Measurements from ENCODE around the gene XCL2. TPM values are rescaled to one million over a fixed set of nuclear protein-coding genes. Genes with fewer than 3 reads are reported as not detected.
"Not testable (repeated sequence)": the region's sequence is repeated elsewhere in the genome, so short reads cannot be mapped to it uniquely, and the experiment has no call there.

XCL2 gene, protein sequence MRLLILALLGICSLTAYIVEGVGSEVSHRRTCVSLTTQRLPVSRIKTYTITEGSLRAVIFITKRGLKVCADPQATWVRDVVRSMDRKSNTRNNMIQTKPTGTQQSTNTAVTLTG
- total RNA-seq (2012; rRNA removed), result not detected in 2 replicates
- polyA plus RNA-seq (2012; rRNA removed), result not detected in 2 replicates
- polyA plus RNA-seq (2012; cell fraction: cytosol; rRNA removed), result not detected in 2 replicates
- polyA plus RNA-seq (2012; cell fraction: nucleus; rRNA removed; ENCODE audit: low replicate concordance), result not detected in 2 replicates
- Bru-seq, nascent RNA, result not detected
- BruChase-seq, experiment 1, labeled RNA remaining after a 6-hour chase, result not detected
- not detected for BruChase-seq, experiment 2, labeled RNA remaining after a 2-hour chase
- long read RNA-seq, result 0 reads

DNA sequence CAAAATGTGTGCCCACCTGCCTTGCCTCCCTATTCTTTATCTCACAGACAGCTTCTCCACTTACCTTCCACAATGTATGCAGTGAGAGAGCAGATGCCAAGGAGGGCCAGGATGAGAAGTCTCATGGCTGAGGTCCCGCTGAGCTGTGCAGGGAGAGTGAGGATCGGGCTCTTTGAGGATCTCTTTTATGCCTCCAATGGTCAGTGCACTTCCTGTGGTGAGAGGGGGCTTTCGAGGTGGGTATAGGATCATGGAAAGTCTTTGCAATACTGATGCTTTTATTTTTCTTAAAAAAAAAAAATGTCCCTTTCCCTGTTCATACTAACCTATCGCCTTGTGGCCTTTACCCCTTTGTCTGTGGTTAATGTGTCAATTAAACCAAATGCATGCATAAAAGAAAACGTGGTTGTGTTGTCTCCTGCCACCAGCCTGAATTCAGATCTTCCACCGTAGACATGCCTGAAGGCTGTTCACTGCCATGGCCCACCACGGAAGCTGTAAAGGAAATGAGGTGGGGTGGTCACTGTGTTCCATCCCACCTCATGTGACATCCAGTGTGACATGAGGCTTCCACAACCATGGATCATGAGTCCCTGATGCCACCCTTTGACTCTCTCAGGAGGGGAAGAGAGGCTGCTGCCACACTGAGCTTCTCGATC is at the start of gene XCL2:
XCL2 (minus strand) TSS at position 158 of the 659 bp plus-strand sequence; CDS start at position 125, 33 bp downstream.
- in situ Hi-C loops (cut with MboI; ENCODE audit: low sequenced_read_pairs); BruUV-seq (replicated peaks); H3K79me1 ChIP-seq (ENCODE audit: low read depth in 1 of 2, low read length in 2 of 2); H3K56ac ChIP-seq (ENCODE audit: extremely low read depth, insufficient read depth, low read length); H2AFZ ChIP-seq (replicated peaks; ENCODE audit: low read length, poor library complexity); ATAC-seq (ENCODE audit: low read depth); H2BK120ac ChIP-seq (ENCODE audit: low read depth, low read length); H3K4ac ChIP-seq (ENCODE audit: low read depth, low read length); dilution Hi-C loops (cut with HindIII; ENCODE audit: low sequenced_read_pairs, unreplicated experiment); H2AK9ac ChIP-seq (replicated peaks; ENCODE audit: low read depth, low read length, poor library complexity); H3K27ac ChIP-seq (ENCODE audit: insufficient read depth, low read length); H3K9me1 ChIP-seq (ENCODE audit: insufficient read depth, low read length); H3K36me3 ChIP-seq (ENCODE audit: control insufficient read depth, insufficient read depth, low read length); H3K9ac ChIP-seq (ENCODE audit: low read depth, low read length); H3K9me3 ChIP-seq (ENCODE audit: control insufficient read depth, insufficient read depth, low read length); H4K91ac ChIP-seq (ENCODE audit: insufficient read depth, low read depth, low read length); H4K20me1 ChIP-seq (ENCODE audit: insufficient read depth, low read length); H3K14ac ChIP-seq (replicated peaks; ENCODE audit: low read depth, low read length); H4K8ac ChIP-seq (ENCODE audit: low read depth in 2 of 2, low read length in 2 of 2); H3K23ac ChIP-seq (ENCODE audit: low read depth, low read length); H3K4me1 ChIP-seq (ENCODE audit: control insufficient read depth, insufficient read depth, low read length); CTCF ChIA-PET; H2AK5ac ChIP-seq (ENCODE audit: low read depth, low read length); H3K27me3 ChIP-seq (ENCODE audit: control insufficient read depth, insufficient read depth, low read length); DNase-seq; H3K18ac ChIP-seq (ENCODE audit: low read depth, low read length); H2BK15ac ChIP-seq (ENCODE audit: low read depth, low read length); H2BK5ac ChIP-seq (ENCODE audit: low read depth, low read length, poor library complexity, severe bottlenecking); intact Hi-C loops (cut with micrococcal nuclease); H4K5ac ChIP-seq (ENCODE audit: low read depth, low read length); H2BK20ac ChIP-seq (ENCODE audit: low read depth, low read length); H3K4me3 ChIP-seq (ENCODE audit: insufficient read depth, low read depth, low read length); H3K4me2 ChIP-seq (ENCODE audit: low read depth, low read length); POLR2A ChIA-PET (ENCODE audit: unreplicated experiment): not testable (repeated sequence)
- WGBS, 2 experiments (ENCODE audit: extremely low coverage in 2 of 2, insufficient read length in 1 of 2), result no CpG with 5 or more reads among the region's 8 CpGs
